ENCODE results near the gene CSTF2T.

GRCh38 chr10:51708609-51709008 lies 9.2 kb upstream of the CSTF2T start:
- TF ChIP-seq, protein P1, sequence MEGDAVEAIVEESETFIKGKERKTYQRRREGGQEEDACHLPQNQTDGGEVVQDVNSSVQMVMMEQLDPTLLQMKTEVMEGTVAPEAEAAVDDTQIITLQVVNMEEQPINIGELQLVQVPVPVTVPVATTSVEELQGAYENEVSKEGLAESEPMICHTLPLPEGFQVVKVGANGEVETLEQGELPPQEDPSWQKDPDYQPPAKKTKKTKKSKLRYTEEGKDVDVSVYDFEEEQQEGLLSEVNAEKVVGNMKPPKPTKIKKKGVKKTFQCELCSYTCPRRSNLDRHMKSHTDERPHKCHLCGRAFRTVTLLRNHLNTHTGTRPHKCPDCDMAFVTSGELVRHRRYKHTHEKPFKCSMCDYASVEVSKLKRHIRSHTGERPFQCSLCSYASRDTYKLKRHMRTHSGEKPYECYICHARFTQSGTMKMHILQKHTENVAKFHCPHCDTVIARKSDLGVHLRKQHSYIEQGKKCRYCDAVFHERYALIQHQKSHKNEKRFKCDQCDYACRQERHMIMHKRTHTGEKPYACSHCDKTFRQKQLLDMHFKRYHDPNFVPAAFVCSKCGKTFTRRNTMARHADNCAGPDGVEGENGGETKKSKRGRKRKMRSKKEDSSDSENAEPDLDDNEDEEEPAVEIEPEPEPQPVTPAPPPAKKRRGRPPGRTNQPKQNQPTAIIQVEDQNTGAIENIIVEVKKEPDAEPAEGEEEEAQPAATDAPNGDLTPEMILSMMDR (IDR thresholded peaks at IDR 0.05): no peak
- no peak for TF ChIP-seq POLR2A (IDR thresholded peaks at IDR 0.05)
